Osteoblast (primary cell): Measurements from ENCODE around the gene C4orf36. TPM values are rescaled to one million over a fixed set of nuclear protein-coding genes. Genes with fewer than 3 reads are reported as not detected.

ENCODE experiments used
- DNase-seq: peaks from one replicate; pipeline ENCODE4 v3.0.0; 2011; ENCODE audit warnings: low spot score, mixed read lengths; ENCODE audit not compliant: insufficient read length; ENCODE audit errors: missing footprints
- H2AFZ ChIP-seq: 2 replicates; pipeline ENCODE4 v1.6.0; 2011; ENCODE audit warnings: mild to moderate bottlenecking, low read length
- H3K27ac ChIP-seq: 2 replicates; pipeline ENCODE4 v1.5.1; 2011; ENCODE audit warnings: mild to moderate bottlenecking, low read depth, low read length, moderate library complexity
- H3K27me3 ChIP-seq: 2 replicates; pipeline ENCODE4 v1.6.0; 2012; ENCODE audit warnings: mild to moderate bottlenecking, control low read depth, inconsistent platforms, low read length, moderate library complexity; ENCODE audit not compliant: insufficient read depth
- H3K36me3 ChIP-seq: 2 replicates; pipeline ENCODE4 v1.5.1; 2011; ENCODE audit warnings: mild to moderate bottlenecking, low read length, control low read depth, moderate library complexity; ENCODE audit not compliant: insufficient read depth
- H3K4me1 ChIP-seq: 2 replicates; pipeline ENCODE4 v1.5.1; 2011; ENCODE audit warnings: mild to moderate bottlenecking, low read length, control low read depth, moderate library complexity; ENCODE audit not compliant: insufficient read depth
- H3K4me2 ChIP-seq: 2 replicates; pipeline ENCODE4 v1.6.0; 2011; ENCODE audit warnings: mild to moderate bottlenecking, low read length; ENCODE audit not compliant: insufficient read depth
- H3K4me3 ChIP-seq: fragments of 200-600 bp; sonication (generic); 3 replicates; pipeline ENCODE4 v1.5.1; 2012; ENCODE audit warnings: mild to moderate bottlenecking, low read length, inconsistent platforms; ENCODE audit not compliant: insufficient read depth
- H3K79me2 ChIP-seq: 2 replicates; pipeline ENCODE4 v1.6.0; 2012; ENCODE audit warnings: mild to moderate bottlenecking, low read length, control low read depth, inconsistent platforms; ENCODE audit not compliant: insufficient read depth
- H3K9me3 ChIP-seq: 2 replicates; pipeline ENCODE4 v1.5.1; 2011; ENCODE audit warnings: low read depth, low read length, control low read depth
- H4K20me1 ChIP-seq: 2 replicates; pipeline ENCODE4 v1.6.0; 2012; ENCODE audit warnings: mild to moderate bottlenecking, low read length, control low read depth; ENCODE audit not compliant: insufficient read depth
- CTCF ChIP-seq: IDR thresholded peaks from 2 replicates; pipeline ENCODE4 v1.5.1; 2011; ENCODE audit warnings: mild to moderate bottlenecking, low read depth, low read length, moderate library complexity; ENCODE audit errors: extremely low read depth
- total RNA-seq: library from RNA; depleted of rRNA; stranded (reverse); fragments of >200 nt; gene quantifications from 2 replicates; pipeline ENCODE4 v1.2.3, GENCODE V29; 2012

Gene C4orf36
- 0.72 and 0.88 TPM in 2 replicates for total RNA-seq

- no peaks in the 10 kb centered on the region for H3K27me3 ChIP-seq
These were observed at the start of gene C4orf36 for GRCh38 chr4:86891762-86892635. Gene C4orf36 (minus strand): TSS chr4:86892422. CDS start chr4:86891520, 902 bp downstream.

GRCh38 chr4:86940920-86941460, 48.8 kb upstream of the C4orf36 start:
- DNase-seq = no peak
- H3K27ac ChIP-seq = no peak overlapping the region
- peaks cover 16% of the 10 kb centered on the region for H4K20me1 ChIP-seq
- no peaks in the 10 kb centered on the region for H3K27me3 ChIP-seq
- no peak overlapping the region for H3K4me2 ChIP-seq
- no peaks in the 10 kb centered on the region for H3K9me3 ChIP-seq
- no peaks in the 10 kb centered on the region for H3K36me3 ChIP-seq
- no peak for TF ChIP-seq CTCF
- H3K4me3 ChIP-seq = no peak overlapping the region
- no peak overlapping the region for H2AFZ ChIP-seq
- H3K79me2 ChIP-seq = peaks cover 60% of the 10 kb centered on the region
- H3K4me1 ChIP-seq = peaks cover 26% of the 10 kb centered on the region

More at GRCh38 chr4:86891762-86892635, at the start of gene C4orf36:
- no peak for TF ChIP-seq CTCF
- Histone ChIP-seq H3K4me3 (peak within 1 kb of the TSS; percentile 81), H3K4me2 (peak within 1 kb of the TSS; percentile 95), H3K4me1 (no peaks in the 10 kb centered on the region), H3K36me3 (no peaks in the 10 kb centered on the region), H2AFZ (peak within 1 kb of the TSS; percentile 93), H4K20me1 (no peaks in the 10 kb centered on the region), H3K79me2 (no peaks in the 10 kb centered on the region), H3K27ac (no peak within 1 kb of the TSS), H3K9me3 (no peaks in the 10 kb centered on the region)
- DNase-seq = peak; percentile 83

- peak; percentile 82 for DNase-seq
- Histone ChIP-seq H3K4me2 (peak overlapping the region; percentile 41), H3K79me2 (peaks cover 64% of the 10 kb centered on the region)
These were observed 47.7 kb upstream of the C4orf36 start for GRCh38 chr4:86939729-86940575.

More at GRCh38 chr4:86939729-86940575, 47.7 kb upstream of the C4orf36 start:
- peaks cover 28% of the 10 kb centered on the region for H3K4me1 ChIP-seq
- H3K9me3 ChIP-seq = no peaks in the 10 kb centered on the region
- H3K27ac ChIP-seq = no peak overlapping the region
- H3K27me3 ChIP-seq = no peaks in the 10 kb centered on the region
- no peak for TF ChIP-seq CTCF
- H3K36me3 ChIP-seq = no peaks in the 10 kb centered on the region
- H3K4me3 ChIP-seq = no peak overlapping the region
- H2AFZ ChIP-seq = peak overlapping the region; percentile 27
- peaks cover 16% of the 10 kb centered on the region for H4K20me1 ChIP-seq
